Mammary epithelial cell (primary cell): Measurements from ENCODE around the gene RNF103.

Experiments
- EZH2 ChIP-seq: IDR thresholded peaks from 2 replicates; pipeline ENCODE4 v1.6.1; 2012; ENCODE audit warnings: low read length, inconsistent platforms, borderline replicate concordance
- TF ChIP-seq, protein P1 (sequence below), 2 donors: IDR thresholded peaks in 1 of 2; conservative IDR thresholded peaks in 1 of 2; 2 replicates each; pipeline ENCODE4 v1.5.1; 2011 to 2012; ENCODE audit warnings: inconsistent platforms in 2 of 2, low read length in 2 of 2, mild to moderate bottlenecking in 2 of 2, control low read depth in 1 of 2, low read depth in 1 of 2; ENCODE audit not compliant: insufficient read depth in 1 of 2; ENCODE audit errors: extremely low read depth in 1 of 2

DNA sequence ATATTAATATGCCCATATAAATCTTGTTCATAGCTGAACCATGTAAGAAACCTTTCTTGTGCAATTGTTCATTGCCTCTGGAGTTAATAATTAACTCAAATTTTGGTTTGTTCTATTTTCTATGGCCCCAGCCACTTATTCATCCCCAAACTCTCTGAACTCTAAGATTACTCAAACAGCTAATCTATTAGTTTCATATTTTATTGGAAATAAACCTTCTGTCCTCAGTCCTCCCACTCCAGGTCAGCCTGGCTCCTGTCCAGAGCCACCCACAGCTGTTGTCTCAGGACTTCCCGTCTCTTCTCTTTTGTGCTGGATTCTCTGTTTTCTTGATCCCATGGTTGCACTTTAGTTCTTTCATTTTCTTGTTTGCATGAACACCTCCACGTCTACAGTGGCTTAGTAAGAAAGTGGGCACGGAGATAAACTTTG is 4.4 kb upstream of the RNF103 start:
- TF ChIP-seq, protein P1, sequence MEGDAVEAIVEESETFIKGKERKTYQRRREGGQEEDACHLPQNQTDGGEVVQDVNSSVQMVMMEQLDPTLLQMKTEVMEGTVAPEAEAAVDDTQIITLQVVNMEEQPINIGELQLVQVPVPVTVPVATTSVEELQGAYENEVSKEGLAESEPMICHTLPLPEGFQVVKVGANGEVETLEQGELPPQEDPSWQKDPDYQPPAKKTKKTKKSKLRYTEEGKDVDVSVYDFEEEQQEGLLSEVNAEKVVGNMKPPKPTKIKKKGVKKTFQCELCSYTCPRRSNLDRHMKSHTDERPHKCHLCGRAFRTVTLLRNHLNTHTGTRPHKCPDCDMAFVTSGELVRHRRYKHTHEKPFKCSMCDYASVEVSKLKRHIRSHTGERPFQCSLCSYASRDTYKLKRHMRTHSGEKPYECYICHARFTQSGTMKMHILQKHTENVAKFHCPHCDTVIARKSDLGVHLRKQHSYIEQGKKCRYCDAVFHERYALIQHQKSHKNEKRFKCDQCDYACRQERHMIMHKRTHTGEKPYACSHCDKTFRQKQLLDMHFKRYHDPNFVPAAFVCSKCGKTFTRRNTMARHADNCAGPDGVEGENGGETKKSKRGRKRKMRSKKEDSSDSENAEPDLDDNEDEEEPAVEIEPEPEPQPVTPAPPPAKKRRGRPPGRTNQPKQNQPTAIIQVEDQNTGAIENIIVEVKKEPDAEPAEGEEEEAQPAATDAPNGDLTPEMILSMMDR (conservative IDR thresholded peaks at IDR 0.05 in 1 of 2, IDR thresholded peaks at IDR 0.05 in 1 of 2; ENCODE audit: extremely low read depth in 1 of 2, insufficient read depth in 1 of 2, low read depth in 1 of 2, low read length in 2 of 2): no peak
- TF ChIP-seq EZH2: no peak
